H1 (cell line): ENCODE results near the gene CMKLR1. TPM values are rescaled to one million over a fixed set of nuclear protein-coding genes. Genes with fewer than 3 reads are reported as not detected.

ENCODE experiments used
- CTCF ChIA-PET: fragments of 300-600 bp; sonication (Branson Sonifier 250); formaldehyde crosslinking; loops from one replicate; lab custom pipeline; 2021; ENCODE audit not compliant: partially characterized antibody; lab: Charles Lee
- POLR2A ChIA-PET: fragments of 300-600 bp; sonication (Branson Sonifier 250); formaldehyde crosslinking; loops from one replicate; lab custom pipeline; 2021; ENCODE audit warnings: inconsistent platforms; ENCODE audit not compliant: partially characterized antibody; lab: Charles Lee
- DNase-seq, 2 experiments: peaks; one replicate each; pipeline versions ENCODE4 v3.0.0 to v3.0.0-alpha.2; 2010 to 2022; ENCODE audit warnings: low spot score in 2 of 2, low read depth in 1 of 2, mixed read lengths in 1 of 2
- FAIRE-seq: peaks from 2 replicates; lab custom pipeline; 2011; peaks lifted over from hg19 to GRCh38; lab: Jason Lieb, UNC
- H2AFZ ChIP-seq: 2 replicates; pipeline ENCODE4 v1.8.1; 2012; ENCODE audit warnings: low read length, inconsistent platforms
- H2AK5ac ChIP-seq: 2 replicates; pipeline ENCODE4 v1.6.1; 2013; ENCODE audit warnings: low read depth, low read length
- H2BK120ac ChIP-seq: replicated peaks from 2 replicates; pipeline ENCODE3; 2013; ENCODE audit warnings: low read depth, low read length, inconsistent platforms
- H2BK12ac ChIP-seq: 2 replicates; pipeline ENCODE4 v1.6.1; 2013; ENCODE audit warnings: low read depth, low read length
- H2BK15ac ChIP-seq: 2 replicates; pipeline ENCODE4 v1.6.1; 2013; ENCODE audit warnings: low read length
- H2BK20ac ChIP-seq: 2 replicates; pipeline ENCODE4 v1.6.1; 2013; ENCODE audit warnings: low read length
- H2BK5ac ChIP-seq: 2 replicates; pipeline ENCODE4 v1.6.1; 2013; ENCODE audit warnings: low read depth, low read length
- H3K14ac ChIP-seq: 2 replicates; pipeline ENCODE4 v1.6.1; 2013; ENCODE audit warnings: inconsistent platforms; ENCODE audit not compliant: insufficient read length
- H3K18ac ChIP-seq: 2 replicates; pipeline ENCODE4 v1.6.1; 2013; ENCODE audit warnings: low read length; ENCODE audit errors: extremely low read depth
- H3K23ac ChIP-seq: 2 replicates; pipeline ENCODE4 v1.6.1; 2013; ENCODE audit warnings: inconsistent platforms; ENCODE audit not compliant: insufficient read length
- H3K23me2 ChIP-seq: 2 replicates; pipeline ENCODE4 v1.6.1; 2013; ENCODE audit warnings: low read depth, low read length
- H3K27ac ChIP-seq: 2 replicates; pipeline ENCODE4 v1.6.1; 2011; ENCODE audit warnings: low read depth, low read length, inconsistent platforms
- H3K27me3 ChIP-seq, 4 experiments: replicated peaks in 1 of 4; 1 replicate in 1 of 4; 2 replicates in 3 of 4; pipeline versions ENCODE4 v1.6.1 to v1.8.1; 2011 to 2013; ENCODE audit warnings: low read length in 3 of 4, mild to moderate bottlenecking in 3 of 4, inconsistent platforms in 2 of 4, mixed read lengths in 2 of 4, moderate library complexity in 1 of 4; ENCODE audit not compliant: control insufficient read depth in 3 of 4, insufficient read depth in 3 of 4; ENCODE audit errors: extremely low read depth in 1 of 4
- H3K36me3 ChIP-seq, 4 experiments: 2 replicates each; pipeline versions ENCODE4 v1.6.1 to v1.8.1; 2011 to 2013; ENCODE audit warnings: mild to moderate bottlenecking in 4 of 4, low read length in 3 of 4, moderate library complexity in 2 of 4, control low read depth in 1 of 4, inconsistent platforms in 1 of 4; ENCODE audit not compliant: insufficient read depth in 4 of 4, control insufficient read depth in 2 of 4
- H3K4ac ChIP-seq: replicated peaks from 2 replicates; pipeline ENCODE3; 2013; ENCODE audit warnings: low read length, low read depth, mixed read lengths, inconsistent platforms; ENCODE audit not compliant: insufficient read length
- H3K4me1 ChIP-seq, 4 experiments: replicated peaks in 1 of 4; 1 replicate in 1 of 4; 2 replicates in 3 of 4; pipeline versions ENCODE4 v1.6.1 to v1.8.1; 2011 to 2013; ENCODE audit warnings: low read length in 3 of 4, inconsistent platforms in 2 of 4, mixed read lengths in 1 of 4; ENCODE audit not compliant: insufficient read depth in 4 of 4, control insufficient read depth in 3 of 4
- H3K4me2 ChIP-seq, 2 experiments: 2 replicates each; pipeline versions ENCODE4 v1.6.1 to v1.8.1; 2011 to 2013; ENCODE audit warnings: low read depth in 2 of 2, low read length in 2 of 2, control low read depth in 1 of 2, inconsistent platforms in 1 of 2, mild to moderate bottlenecking in 1 of 2; ENCODE audit not compliant: insufficient read depth in 1 of 2
- H3K4me3 ChIP-seq, 4 experiments: fragments of 200-600, 300-600 bp in 1 of 4; sonication (generic), shearing (Covaris generic), sonication (Bioruptor Twin) in 1 of 4; 2 replicates each; pipeline versions ENCODE4 v1.5.1 to v1.8.1; 2011 to 2016; ENCODE audit warnings: low read length in 4 of 4, low read depth in 3 of 4, control low read depth in 2 of 4, inconsistent platforms in 2 of 4, mild to moderate bottlenecking in 2 of 4, mixed read lengths in 1 of 4, moderate library complexity in 1 of 4; ENCODE audit not compliant: insufficient read depth in 2 of 4; ENCODE audit errors: extremely low read depth in 1 of 4
- H3K56ac ChIP-seq: replicated peaks from 2 replicates; pipeline ENCODE3; 2013; ENCODE audit warnings: low read depth, mild to moderate bottlenecking, mixed read lengths, low read length, inconsistent platforms; ENCODE audit not compliant: insufficient read length
- H3K79me1 ChIP-seq: 2 replicates; pipeline ENCODE4 v1.6.1; 2013; ENCODE audit warnings: low read depth, low read length, control low read depth
- H3K79me2 ChIP-seq, 2 experiments: 2 replicates each; pipeline versions ENCODE4 v1.6.1 to v1.8.1; 2012 to 2013; ENCODE audit warnings: low read length in 2 of 2, mild to moderate bottlenecking in 2 of 2, inconsistent platforms in 1 of 2; ENCODE audit not compliant: insufficient read depth in 2 of 2, control insufficient read depth in 1 of 2
- H3K9ac ChIP-seq, 4 experiments: replicated peaks in 1 of 4; 1 replicate in 1 of 4; 2 replicates in 3 of 4; pipeline versions ENCODE4 v1.6.1 to v1.8.1; 2011 to 2013; ENCODE audit warnings: low read depth in 3 of 4, low read length in 3 of 4, control low read depth in 2 of 4, mild to moderate bottlenecking in 2 of 4, moderate library complexity in 2 of 4, inconsistent platforms in 1 of 4; ENCODE audit errors: extremely low read depth in 1 of 4
- H3K9me3 ChIP-seq, 2 experiments: 2 replicates each; pipeline versions ENCODE4 v1.6.1 to v1.8.1; 2012 to 2013; ENCODE audit warnings: mild to moderate bottlenecking in 2 of 2, moderate library complexity in 2 of 2, control low read depth in 1 of 2, inconsistent platforms in 1 of 2, low read depth in 1 of 2, low read length in 1 of 2, mixed read lengths in 1 of 2; ENCODE audit not compliant: insufficient read depth in 2 of 2
- H4K20me1 ChIP-seq, 2 experiments: replicated peaks in 1 of 2; 2 replicates each; pipeline versions ENCODE3 to v1.8.1; 2011 to 2013; ENCODE audit warnings: inconsistent platforms in 2 of 2, low read length in 2 of 2, mild to moderate bottlenecking in 1 of 2; ENCODE audit not compliant: insufficient read depth in 2 of 2, control insufficient read depth in 1 of 2
- H4K5ac ChIP-seq: 2 replicates; pipeline ENCODE4 v1.6.1; 2013; ENCODE audit warnings: low read length, low read depth, mixed read lengths, inconsistent platforms; ENCODE audit not compliant: insufficient read length
- H4K8ac ChIP-seq: 2 replicates; pipeline ENCODE4 v1.8.0; 2013; ENCODE audit warnings: mild to moderate bottlenecking, moderate library complexity, low read length, inconsistent platforms; ENCODE audit not compliant: insufficient read depth; ENCODE audit errors: extremely low read depth
- H4K91ac ChIP-seq: replicated peaks from 2 replicates; pipeline ENCODE3; 2013; ENCODE audit warnings: low read length, mixed read lengths, inconsistent platforms; ENCODE audit not compliant: insufficient read length
- GABPA ChIP-seq: IDR thresholded peaks from 2 replicates; pipeline ENCODE4 v1.6.1; 2011; ENCODE audit warnings: mild to moderate bottlenecking, low read length, moderate library complexity, borderline replicate concordance; ENCODE audit not compliant: insufficient read depth
- JUND ChIP-seq: IDR thresholded peaks from 2 replicates; pipeline ENCODE4 v1.6.1; 2011; ENCODE audit warnings: mild to moderate bottlenecking, improper control_type of control experiment, low read length
- KDM5A ChIP-seq: fragments of 200-600 bp; IDR thresholded peaks from 2 replicates; pipeline ENCODE4 v1.7.1; 2012; ENCODE audit warnings: mild to moderate bottlenecking, low read length, inconsistent platforms, mixed read lengths
- RAD21 ChIP-seq, 2 experiments: IDR thresholded peaks in 1 of 2; conservative IDR thresholded peaks in 1 of 2; 2 replicates each; pipeline ENCODE4 v1.6.1; 2011; ENCODE audit warnings: low read depth in 2 of 2, low read length in 2 of 2, improper control_type of control experiment in 1 of 2, inconsistent platforms in 1 of 2, mild to moderate bottlenecking in 1 of 2, moderate library complexity in 1 of 2
- SIN3A ChIP-seq, 2 experiments: IDR thresholded peaks in 1 of 2; conservative IDR thresholded peaks in 1 of 2; 2 replicates each; pipeline ENCODE4 v1.6.1; 2011 to 2012; ENCODE audit warnings: low read length in 2 of 2, improper control_type of control experiment in 1 of 2, low read depth in 1 of 2, mild to moderate bottlenecking in 1 of 2
- TAF7 ChIP-seq: optimal IDR thresholded peaks from 2 replicates; pipeline ENCODE3; 2011; ENCODE audit warnings: low read depth, mild to moderate bottlenecking, inconsistent platforms, low read length, moderate library complexity, borderline replicate concordance
- TBP ChIP-seq: IDR thresholded peaks from 2 replicates; pipeline ENCODE4 v1.6.1; 2011; ENCODE audit warnings: low read depth, low read length, improper control_type of control experiment
- ZNF274 ChIP-seq: IDR thresholded peaks from 2 replicates; pipeline ENCODE4 v1.7.0; 2012; ENCODE audit warnings: low read length, borderline replicate concordance; ENCODE audit errors: extremely low read depth
- WGBS, 2 experiments: shearing (Covaris generic) in 1 of 2; methylation state at CpG; one replicate each; pipeline versions ENCODE4 v1.1.6 to v1.1.7; 2013 to 2015; ENCODE audit warnings: low lambda C conversion rate in 2 of 2, mixed read lengths in 2 of 2, inconsistent platforms in 1 of 2, low coverage in 1 of 2, missing lambda C conversion rate in 1 of 2; ENCODE audit not compliant: insufficient replicate concordance in 2 of 2, insufficient coverage in 1 of 2, insufficient read length in 1 of 2; ENCODE audit errors: extremely low coverage in 1 of 2, missing lambda C conversion rate in 1 of 2; 5-methylcytosine and 5-hydroxymethylcytosine counted together
- polyA plus RNA-seq, 7 experiments: library from polyadenylated mRNA; depleted of rRNA in 3 of 7; stranded (reverse) in 5 of 7; unstranded in 2 of 7; fragments of >200 nt in 5 of 7; fragments of 200-250 nt in 2 of 7; gene quantifications; 1 replicate in 5 of 7; 2 replicates in 1 of 7; 4 replicates in 1 of 7; pipeline versions ENCODE4 v1.2.1 to v1.2.3, GENCODE V29; 2011 to 2013; ENCODE audit warnings: missing spikeins in 2 of 7, mixed read lengths in 2 of 7
- total RNA-seq: library from RNA; stranded (reverse); fragmentation: NEBNext Ultra II Directional; extraction: Animal tissue kit (Norgen Biotek cat#: 25700); gene quantifications from 2 replicates; pipeline ENCODE4 v1.2.1, GENCODE V29; 2021
- TF ChIP-seq, protein P1 (sequence below): IDR thresholded peaks from 2 replicates; pipeline ENCODE4 v1.6.1; 2012; ENCODE audit warnings: inconsistent platforms

CMKLR1 gene
- total and polyA plus RNA-seq, 2 of the 8 experiments (the other 6 are each of a cell fraction or from before 2014, with no cell fraction given), result 2.1 to 2.8 TPM

DNA sequence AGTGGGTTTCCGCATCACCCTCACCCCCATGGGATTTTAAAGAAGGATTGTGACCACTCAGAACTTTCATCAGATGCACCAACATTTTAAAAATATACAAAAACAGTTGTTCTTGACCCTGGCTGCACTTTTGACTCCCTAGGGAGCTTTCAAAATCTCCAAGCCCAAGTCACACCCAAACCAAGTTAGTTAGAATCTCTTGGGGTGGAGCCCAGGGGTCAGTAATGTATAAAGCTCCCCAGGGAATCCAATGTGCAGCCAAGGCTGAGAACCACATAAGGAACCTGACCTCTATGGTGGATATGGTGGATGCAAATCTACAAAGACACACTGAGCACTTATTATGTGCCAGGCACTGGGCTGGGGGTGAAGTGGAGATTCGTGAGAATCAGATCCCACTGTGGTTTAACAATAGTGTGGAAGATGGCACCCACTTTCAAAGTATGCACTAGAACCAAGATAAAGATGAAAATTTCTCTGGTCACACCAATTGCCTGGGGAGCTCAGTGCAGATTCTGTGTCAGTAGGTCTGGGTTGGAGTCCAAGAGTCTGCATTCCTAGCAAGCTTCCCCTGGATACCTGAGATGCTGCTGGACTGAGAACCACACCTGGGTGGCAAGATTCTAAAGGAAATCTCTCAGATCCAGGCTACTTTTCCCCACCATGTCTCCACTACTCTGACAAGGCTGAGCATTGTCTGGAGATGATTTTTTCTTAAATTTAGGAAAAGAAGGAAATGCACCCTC lies 18.9 kb upstream of the CMKLR1 start:
- Histone ChIP-seq H3K23me2 (peaks cover under 1% of the 10 kb centered on the region; the same call in 1 of the 2 replicates), H3K18ac (no peak overlapping the region), H4K8ac (no peak overlapping the region), H3K9ac (no peak overlapping the region), H3K23ac (no peak overlapping the region), H2AFZ (no peak overlapping the region), H3K27me3 (no peaks in the 10 kb centered on the region), H3K4me1 (peaks cover 0 to 6% (median 1%) of the 10 kb centered on the region in 4 experiments; a peak in 4 of 7 replicates), H3K56ac (no peak overlapping the region), H2AK5ac (no peak overlapping the region), H2BK15ac (no peak overlapping the region), H2BK5ac (no peak overlapping the region), H3K14ac (no peak overlapping the region), H3K4me2 (no peak overlapping the region; a peak in 1 of 4 replicates), H3K36me3 (no peaks in the 10 kb centered on the region), H3K4ac (no peak overlapping the region), H3K79me1 (no peaks in the 10 kb centered on the region), H3K79me2 (no peaks in the 10 kb centered on the region), H3K9me3 (no peaks in the 10 kb centered on the region), H2BK12ac (no peak overlapping the region), H2BK120ac (no peak overlapping the region), H4K20me1 (peaks cover 0 to under 1% of the 10 kb centered on the region in 2 experiments), H3K4me3 (no peak overlapping the region), H3K27ac (no peak overlapping the region), H2BK20ac (no peak overlapping the region), H4K91ac (no peak overlapping the region), H4K5ac (no peak overlapping the region)
- ChIA-PET POLR2A (no interaction called here), CTCF (interaction anchor here (1.0 to 1.6 kb wide), 4 partner anchors 12 to 131 kb away, joined by 3 to 4 read pairs (median 3); no protein-coding TSS in a partner anchor)
- TF ChIP-seq, protein P1, sequence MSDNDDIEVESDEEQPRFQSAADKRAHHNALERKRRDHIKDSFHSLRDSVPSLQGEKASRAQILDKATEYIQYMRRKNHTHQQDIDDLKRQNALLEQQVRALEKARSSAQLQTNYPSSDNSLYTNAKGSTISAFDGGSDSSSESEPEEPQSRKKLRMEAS, result no peak
- TF ChIP-seq JUND (no peak), RAD21 (IDR thresholded peaks at IDR 0.05 in 1 of 2, conservative IDR thresholded peaks at IDR 0.05 in 1 of 2; ENCODE audit: low read depth in 2 of 2, low read length in 2 of 2) (no peak), KDM5A (no peak), GABPA (no peak), ZNF274 (no peak), TBP (no peak), SIN3A (conservative IDR thresholded peaks at IDR 0.05 in 1 of 2, IDR thresholded peaks at IDR 0.05 in 1 of 2; ENCODE audit: low read depth in 1 of 2, low read length in 2 of 2) (no peak), TAF7 (no peak)
- 88% methylated on average over 2 of the region's 2 CpGs; no CpG with 5 or more reads in 1 of the 2 experiments for WGBS, 2 experiments
- no peak for FAIRE-seq
- DNase-seq, result no peak
